ENCODE data around the gene PAX2.
"Not testable (repeated sequence)": the region's sequence is repeated elsewhere in the genome, so short reads cannot be mapped to it uniquely, and the experiment has no call there.

PAX2 gene

GRCh38 chr10:100744987-100745881 is at the start of gene PAX2:
Gene PAX2 (plus strand): TSS chr10:100745582. CDS start chr10:100746261, 679 bp downstream.
- DNase-seq (ENCODE audit: low spot score), result no peak

GRCh38 chr10:100696477-100696901 is 48.9 kb upstream of the PAX2 start:
- no peak for DNase-seq (ENCODE audit: low spot score)

DNA sequence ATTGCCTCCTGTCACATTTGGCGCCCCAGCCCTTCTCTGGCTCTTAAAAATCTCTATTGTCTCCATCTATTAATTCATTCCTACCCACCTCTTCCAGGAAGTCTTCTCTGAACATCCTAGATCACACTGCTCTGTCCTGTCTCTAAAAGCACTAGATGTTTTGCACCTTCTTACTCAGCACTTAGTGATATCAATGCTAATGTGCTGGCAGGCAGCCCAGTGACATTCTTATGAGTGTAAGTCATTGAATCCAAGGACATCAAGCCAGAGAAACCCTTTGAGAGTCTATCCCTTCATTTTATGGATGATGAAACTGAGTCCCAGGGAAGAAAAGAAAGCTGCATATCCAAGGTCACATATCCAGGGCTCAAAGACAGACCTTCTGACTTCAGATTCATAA is 48.3 kb upstream of the PAX2 start:
- DNase-seq (ENCODE audit: low spot score), result no peak

- DNase-seq (ENCODE audit: low spot score), result no peak
These were observed 47.8 kb upstream of the PAX2 start for GRCh38 chr10:100697631-100698030.

DNA sequence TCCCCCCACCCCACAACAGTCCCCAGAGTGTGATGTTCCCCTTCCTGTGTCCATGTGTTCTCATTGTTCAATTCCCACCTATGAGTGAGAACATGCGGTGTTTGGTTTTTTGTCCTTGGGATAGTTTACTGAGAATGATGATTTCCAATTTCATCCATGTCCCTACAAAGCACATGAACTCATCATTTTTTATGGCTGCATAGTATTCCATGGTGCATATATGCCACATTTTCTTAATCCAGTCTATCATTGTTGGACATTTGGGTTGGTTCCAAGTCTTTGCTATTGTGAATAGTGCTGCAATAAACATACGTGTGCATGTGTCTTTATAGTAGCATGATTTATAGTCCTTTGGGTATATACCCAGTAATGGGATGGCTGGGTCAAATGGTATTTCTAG is 43.7 kb upstream of the PAX2 start:
- DNase-seq (ENCODE audit: low spot score), result not testable (repeated sequence)

DNA sequence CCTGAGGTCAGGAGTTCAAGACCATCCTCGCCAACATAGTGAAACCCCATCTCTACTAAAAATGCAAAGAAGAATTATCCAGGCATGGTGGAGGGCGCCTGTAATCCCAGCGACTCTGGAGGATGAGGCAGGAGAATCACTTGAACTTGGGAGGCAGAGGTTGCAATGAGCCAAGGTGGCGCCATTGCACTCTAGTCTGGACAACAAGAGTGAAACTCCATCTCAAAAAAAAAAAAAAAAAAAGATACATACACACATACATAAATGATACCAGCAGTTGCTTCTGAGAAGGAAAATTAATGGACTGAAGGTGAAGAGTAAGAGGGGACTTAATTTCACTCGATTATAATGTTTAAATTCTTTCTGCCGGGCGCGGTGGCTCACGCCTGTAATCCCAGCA is 40.2 kb upstream of the PAX2 start:
- no peak for DNase-seq (ENCODE audit: low spot score)

GRCh38 chr10:100707261-100707848 is 38.0 kb upstream of the PAX2 start:
- DNase-seq (ENCODE audit: low spot score), result no peak

- DNase-seq (ENCODE audit: low spot score), result no peak
These were observed 36.0 kb upstream of the PAX2 start for GRCh38 chr10:100709146-100710082.

- DNase-seq (ENCODE audit: low spot score), result no peak
These were observed 35.1 kb upstream of the PAX2 start for GRCh38 chr10:100710151-100710871.

GRCh38 chr10:100713049-100713858 is 32.1 kb upstream of the PAX2 start:
- no peak for DNase-seq (ENCODE audit: low spot score)

GRCh38 chr10:100713859-100714565 is 31.4 kb upstream of the PAX2 start:
- DNase-seq (ENCODE audit: low spot score), result no peak

GRCh38 chr10:100714566-100714950 is 30.8 kb upstream of the PAX2 start:
- DNase-seq (ENCODE audit: low spot score), result no peak

- no peak for DNase-seq (ENCODE audit: low spot score)
These were observed 30.3 kb upstream of the PAX2 start for GRCh38 chr10:100715101-100715444.

DNA sequence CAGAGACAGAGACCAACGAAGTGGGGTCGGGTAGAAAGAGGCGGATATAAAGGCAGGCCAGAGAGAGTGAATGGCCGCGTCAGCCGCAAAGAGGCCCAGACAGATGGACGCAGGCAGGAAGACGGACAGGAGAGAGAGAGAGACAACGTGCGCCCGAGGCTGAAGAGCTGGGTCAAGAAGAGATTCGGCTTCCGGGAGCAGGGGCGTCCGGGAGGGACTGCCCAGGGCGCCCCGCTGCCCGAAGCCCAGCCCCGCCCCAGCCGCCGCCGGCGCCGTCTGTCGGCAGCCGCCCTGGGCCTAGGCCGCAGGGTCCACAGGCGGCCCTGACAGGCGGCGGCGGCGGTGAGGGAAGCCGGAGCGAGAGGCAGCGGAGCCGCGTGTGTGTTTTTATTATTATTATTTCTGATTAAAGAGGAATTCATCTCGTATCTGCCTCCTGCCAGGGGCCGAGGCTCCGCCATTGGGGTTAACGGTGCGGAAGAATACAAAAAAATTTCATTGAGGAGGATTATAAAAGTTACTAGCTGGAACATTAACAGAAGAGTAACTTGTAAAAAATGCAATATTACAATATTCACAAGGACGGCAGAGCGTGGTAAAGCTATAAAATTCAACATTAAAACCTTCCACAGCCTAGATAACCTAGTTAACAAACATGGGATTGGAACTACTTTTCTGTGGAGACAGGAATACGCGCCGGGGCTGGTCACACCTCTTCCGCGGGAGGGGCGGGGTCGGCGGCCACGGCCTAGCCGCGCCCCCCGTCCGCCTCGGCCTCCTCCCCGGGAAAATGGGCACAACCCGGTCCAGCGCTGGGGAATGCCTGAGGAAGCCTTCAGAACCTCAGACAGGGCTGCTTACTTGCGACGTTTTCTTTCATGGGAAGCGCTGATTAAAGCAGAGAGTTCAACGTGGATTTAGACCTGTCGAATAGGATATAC is 29.7 kb upstream of the PAX2 start:
- no peak for DNase-seq (ENCODE audit: low spot score)

- DNase-seq (ENCODE audit: low spot score), result no peak
These were observed 28.2 kb upstream of the PAX2 start for GRCh38 chr10:100717166-100717565.

GRCh38 chr10:100718197-100718742 is 27.1 kb upstream of the PAX2 start:
- no peak for DNase-seq (ENCODE audit: low spot score)

- DNase-seq (ENCODE audit: low spot score), result no peak
These were observed 22.2 kb upstream of the PAX2 start for GRCh38 chr10:100723180-100723579.

GRCh38 chr10:100723770-100724530 is 21.4 kb upstream of the PAX2 start:
- DNase-seq (ENCODE audit: low spot score), result no peak
